ENCODE data around the gene PSMB5.
"Not testable (repeated sequence)": the region's sequence is repeated elsewhere in the genome, so short reads cannot be mapped to it uniquely, and the experiment has no call there.

The PSMB5 gene

GRCh38 chr14:23013749-23014054, 21.0 kb downstream of the PSMB5 start:
- DNase-seq (ENCODE audit: low read depth), result not testable (repeated sequence)

- DNase-seq (ENCODE audit: low read depth), result no peak
These were observed 21.5 kb downstream of the PSMB5 start for GRCh38 chr14:23013054-23013748.

- no peak for DNase-seq (ENCODE audit: low read depth)
These were observed 24.6 kb downstream of the PSMB5 start, which contains the start of gene C14orf93 for GRCh38 chr14:23009939-23010726. Gene C14orf93 (minus strand): TSS chr14:23010143. CDS start chr14:22999023, 11,120 bp downstream.

- no peak for DNase-seq (ENCODE audit: low read depth)
These were observed 25.2 kb downstream of the PSMB5 start for GRCh38 chr14:23009483-23009938.

- DNase-seq (ENCODE audit: low read depth), result no peak
These were observed 25.9 kb downstream of the PSMB5 start for GRCh38 chr14:23008831-23009230.

GRCh38 chr14:23006544-23007419, 27.9 kb downstream of the PSMB5 start:
- peak; percentile 88 for DNase-seq (ENCODE audit: low read depth)

GRCh38 chr14:23006188-23006534, 28.5 kb downstream of the PSMB5 start:
- no peak for DNase-seq (ENCODE audit: low read depth)

GRCh38 chr14:23005451-23006187, 29.1 kb downstream of the PSMB5 start:
- DNase-seq (ENCODE audit: low read depth), result no peak

GRCh38 chr14:23004274-23004673, 30.4 kb downstream of the PSMB5 start:
- not testable (repeated sequence) for DNase-seq (ENCODE audit: low read depth)

GRCh38 chr14:23002592-23002991, 32.1 kb downstream of the PSMB5 start:
- no peak for DNase-seq (ENCODE audit: low read depth)

- DNase-seq (ENCODE audit: low read depth), result no peak
These were observed 33.8 kb downstream of the PSMB5 start for GRCh38 chr14:23000860-23001259.

- DNase-seq (ENCODE audit: low read depth), result no peak
These were observed 36.2 kb downstream of the PSMB5 start for GRCh38 chr14:22998329-22999012.

GRCh38 chr14:22997676-22998323, 36.9 kb downstream of the PSMB5 start:
- no peak for DNase-seq (ENCODE audit: low read depth)

GRCh38 chr14:22996768-22997654, 37.7 kb downstream of the PSMB5 start:
- no peak for DNase-seq (ENCODE audit: low read depth)

- no peak for DNase-seq (ENCODE audit: low read depth)
These were observed 38.6 kb downstream of the PSMB5 start for GRCh38 chr14:22995889-22996625.

- no peak for DNase-seq (ENCODE audit: low read depth)
These were observed 39.9 kb downstream of the PSMB5 start for GRCh38 chr14:22994762-22995275.

- DNase-seq (ENCODE audit: low read depth), result no peak
These were observed 41.2 kb downstream of the PSMB5 start for GRCh38 chr14:22993517-22993916.

- no peak for DNase-seq (ENCODE audit: low read depth)
These were observed 42.8 kb downstream of the PSMB5 start for GRCh38 chr14:22991852-22992251.

GRCh38 chr14:22987291-22987690, 47.4 kb downstream of the PSMB5 start:
- DNase-seq (ENCODE audit: low read depth), result no peak
